GM12892 (cell line): ENCODE data around the gene CHST13.

Experiments
- DNase-seq: peaks from one replicate; pipeline ENCODE4 v3.0.0; 2011; ENCODE audit not compliant: insufficient read length
- FAIRE-seq: peaks from 2 replicates; lab custom pipeline; 2011; peaks lifted over from hg19 to GRCh38; lab: Jason Lieb, UNC
- POLR2A ChIP-seq: IDR thresholded peaks from 2 replicates; pipeline ENCODE4 v1.6.1; 2011; ENCODE audit warnings: low read depth, low read length, control low read depth
- POLR2AphosphoS5 ChIP-seq: IDR thresholded peaks from 2 replicates; pipeline ENCODE4 v1.6.1; 2011; ENCODE audit warnings: low read depth, low read length, control low read depth
- TAF1 ChIP-seq: IDR thresholded peaks from 2 replicates; pipeline ENCODE4 v1.6.1; 2011; ENCODE audit warnings: low read depth, mild to moderate bottlenecking, control low read depth, low read length, borderline replicate concordance

The CHST13 gene

GRCh38 chr3:126490619-126491018 is 33.3 kb upstream of the CHST13 start:
- FAIRE-seq (no peak), DNase-seq (no peak)
- TF ChIP-seq TAF1 (no peak), POLR2A (no peak), POLR2AphosphoS5 (no peak)

- TF ChIP-seq POLR2AphosphoS5: no peak
- no peak for TF ChIP-seq TAF1
- TF ChIP-seq POLR2A: no peak
- DNase-seq (no peak), FAIRE-seq (no peak)
Observed at GRCh38 chr3:126491221-126492013, 32.5 kb upstream of the CHST13 start.

- TF ChIP-seq POLR2AphosphoS5 (no peak), POLR2A (no peak), TAF1 (no peak)
- FAIRE-seq (no peak), DNase-seq (no peak)
Observed at GRCh38 chr3:126493051-126493450, 30.9 kb upstream of the CHST13 start.

- DNase-seq (no peak), FAIRE-seq (no peak)
- no peak for TF ChIP-seq POLR2AphosphoS5
Observed at GRCh38 chr3:126493739-126494138, 30.2 kb upstream of the CHST13 start.

- DNase-seq: no peak
- no peak for TF ChIP-seq POLR2A
- TF ChIP-seq POLR2AphosphoS5: no peak
- no peak for TF ChIP-seq TAF1
- no peak for FAIRE-seq
Observed at GRCh38 chr3:126494204-126494969, 29.6 kb upstream of the CHST13 start.

GRCh38 chr3:126494970-126495230 is 29.1 kb upstream of the CHST13 start:
- no peak for TF ChIP-seq POLR2A
- TF ChIP-seq POLR2AphosphoS5: no peak
- TF ChIP-seq TAF1: no peak
- no peak for DNase-seq
- FAIRE-seq: no peak

- FAIRE-seq (no peak), DNase-seq (no peak)
- no peak for TF ChIP-seq TAF1
- TF ChIP-seq POLR2A: no peak
- TF ChIP-seq POLR2AphosphoS5: no peak
Observed at GRCh38 chr3:126495786-126496185, 28.2 kb upstream of the CHST13 start.

GRCh38 chr3:126496894-126497850 is 26.8 kb upstream of the CHST13 start:
- no peak for TF ChIP-seq POLR2AphosphoS5
- no peak for TF ChIP-seq POLR2A
- TF ChIP-seq TAF1: no peak
- no peak for FAIRE-seq

GRCh38 chr3:126497956-126498355 is 26.0 kb upstream of the CHST13 start:
- TF ChIP-seq TAF1: no peak
- no peak for TF ChIP-seq POLR2AphosphoS5
- no peak for TF ChIP-seq POLR2A
- no peak for FAIRE-seq
- no peak for DNase-seq

More at GRCh38 chr3:126496894-126497850, 26.8 kb upstream of the CHST13 start:
- DNase-seq: no peak

- DNase-seq: no peak
- no peak for TF ChIP-seq POLR2AphosphoS5
- TF ChIP-seq POLR2A: no peak
- no peak for TF ChIP-seq TAF1
- FAIRE-seq: no peak
Observed at GRCh38 chr3:126498461-126498860, 25.5 kb upstream of the CHST13 start.

GRCh38 chr3:126498929-126499328 is 25.0 kb upstream of the CHST13 start:
- TF ChIP-seq TAF1 (no peak), POLR2A (no peak), POLR2AphosphoS5 (no peak)
- DNase-seq: no peak
- FAIRE-seq: no peak

- DNase-seq (no peak), FAIRE-seq (no peak)
- TF ChIP-seq POLR2A: no peak
- no peak for TF ChIP-seq TAF1
- no peak for TF ChIP-seq POLR2AphosphoS5
Observed at GRCh38 chr3:126499401-126499800, 24.6 kb upstream of the CHST13 start.
